Measurements from ENCODE around the gene LATS2.
A peak's percentile ranks its signal among the peaks of the same experiment; 100 is the strongest.
"Not testable (repeated sequence)": the region's sequence is repeated elsewhere in the genome, so short reads cannot be mapped to it uniquely, and the experiment has no call there.

Gene LATS2

DNA sequence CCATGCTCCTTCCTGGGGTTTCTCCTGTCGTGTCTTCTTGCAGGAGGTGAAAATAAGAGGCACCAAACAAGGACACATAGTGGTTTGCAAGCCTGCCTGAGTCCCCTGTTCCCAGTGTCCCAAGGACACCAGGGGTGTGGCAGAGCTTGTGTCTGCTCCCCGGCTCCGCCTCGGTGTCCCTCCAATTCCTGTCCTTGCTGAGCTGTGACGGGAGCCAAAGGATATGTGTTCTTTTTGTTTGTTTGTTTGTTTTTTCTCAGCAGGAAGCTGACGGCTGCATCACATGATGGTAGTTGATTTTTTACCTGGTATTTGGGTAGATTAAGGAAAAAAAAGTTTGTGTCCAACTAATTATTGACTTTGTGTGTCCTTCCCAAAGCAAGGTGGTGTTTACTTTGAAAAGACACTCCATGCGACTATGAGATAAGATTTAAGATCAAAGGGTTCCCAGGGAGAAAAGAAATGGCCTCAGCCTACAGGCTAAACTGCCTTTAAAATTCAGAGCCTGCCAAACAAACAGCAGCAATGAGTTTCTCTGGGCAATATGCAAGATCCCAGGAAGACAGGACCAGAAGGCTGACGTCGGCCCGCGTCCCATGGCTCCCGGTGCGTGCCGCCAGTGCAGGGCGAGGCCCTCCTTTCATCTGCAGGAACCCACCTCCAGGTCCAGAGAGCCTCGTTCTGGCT lies 108.0 kb downstream of the LATS2 start:
- DNase-seq: no peak

DNA sequence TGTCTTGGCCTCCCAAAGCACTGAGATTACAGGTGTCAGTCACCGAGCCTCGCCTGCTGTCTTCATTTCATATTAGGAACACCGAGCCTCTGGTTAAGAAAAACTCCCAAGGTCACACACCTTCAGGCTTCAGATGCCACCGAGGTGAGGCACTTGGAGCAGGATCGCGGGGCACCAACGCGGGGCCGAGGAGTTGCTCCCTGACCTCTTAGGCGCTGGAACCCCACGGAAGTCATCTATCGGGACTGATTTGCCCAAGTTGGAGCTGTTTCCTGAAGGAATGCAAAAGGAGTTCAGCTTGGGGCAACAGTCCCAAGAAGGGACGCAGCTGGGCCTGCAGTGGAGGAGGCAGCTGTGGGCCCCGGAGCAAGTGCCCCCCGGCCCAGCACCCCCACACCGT lies 108.5 kb downstream of the LATS2 start:
- no peak for DNase-seq

DNA sequence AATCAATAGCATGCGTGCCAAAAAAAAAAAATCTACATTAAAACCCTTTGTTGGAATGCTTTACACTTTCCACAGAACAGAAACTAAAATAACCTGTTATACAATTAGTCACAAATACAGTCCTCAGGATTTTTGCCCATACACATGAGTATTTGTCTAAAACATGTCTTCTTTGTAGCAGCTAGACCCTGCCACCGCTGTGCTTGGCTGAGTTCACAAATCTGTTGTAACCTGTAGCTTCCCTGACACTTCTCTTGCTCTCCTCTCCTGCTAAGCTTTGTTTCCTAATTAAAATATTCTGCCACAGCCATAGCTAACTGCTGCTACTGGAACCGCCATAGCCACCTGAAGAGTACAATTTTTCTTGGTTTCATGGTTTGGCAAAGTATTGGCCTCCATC lies 113.4 kb downstream of the LATS2 start:
- DNase-seq: not testable (repeated sequence)

DNA sequence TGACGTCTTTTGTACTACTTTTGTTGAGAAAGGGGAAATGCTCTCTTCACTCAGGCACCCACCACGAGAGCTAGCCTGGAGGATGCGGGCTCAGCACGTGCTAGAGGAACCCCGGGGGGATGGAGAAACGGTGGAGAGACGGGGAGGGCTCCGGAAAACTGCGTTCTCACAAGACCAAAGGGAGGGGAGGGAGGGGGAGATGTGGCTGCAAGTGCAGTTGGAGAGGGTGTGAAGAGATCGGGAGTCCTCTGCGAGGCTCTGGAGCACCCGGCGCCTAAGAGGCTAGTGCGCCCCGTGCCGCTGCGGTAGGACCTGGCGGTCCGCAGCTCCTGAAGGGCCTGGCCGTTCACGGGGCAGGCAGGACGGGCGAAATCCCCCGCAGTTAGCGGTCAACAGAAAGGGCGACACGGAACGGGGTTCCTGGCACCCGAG lies 115.4 kb downstream of the LATS2 start:
- DNase-seq: peak; percentile 23

DNA sequence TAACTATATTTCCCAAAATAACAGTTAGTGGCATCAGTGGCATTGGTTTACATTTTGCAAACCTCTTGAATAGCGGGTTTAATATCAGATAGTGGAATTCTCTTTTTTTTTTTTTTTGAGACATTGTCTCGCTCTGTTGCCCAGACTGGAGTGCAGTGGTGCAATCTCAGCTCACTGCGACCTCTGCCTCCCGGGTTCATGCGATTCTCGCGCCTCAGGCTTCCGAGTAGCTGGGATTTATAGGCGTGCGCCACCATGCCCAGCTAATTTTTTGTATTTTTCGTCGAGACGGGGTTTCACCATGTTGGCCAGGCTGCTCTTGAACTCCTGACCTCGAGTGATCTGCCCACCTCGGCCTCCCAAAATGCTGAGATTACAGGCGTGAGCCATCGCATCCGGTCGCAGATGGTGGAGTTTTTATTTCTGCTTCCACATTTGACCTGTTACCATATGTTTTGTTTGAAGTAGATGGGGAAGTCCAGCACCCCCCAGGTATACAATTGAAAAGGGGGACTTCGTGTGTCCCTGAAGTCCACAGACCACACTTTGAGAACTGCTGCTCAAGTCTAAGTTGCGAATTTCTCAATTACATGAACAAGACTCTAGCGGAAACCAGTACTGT lies 118.3 kb downstream of the LATS2 start:
- no peak for DNase-seq

DNA sequence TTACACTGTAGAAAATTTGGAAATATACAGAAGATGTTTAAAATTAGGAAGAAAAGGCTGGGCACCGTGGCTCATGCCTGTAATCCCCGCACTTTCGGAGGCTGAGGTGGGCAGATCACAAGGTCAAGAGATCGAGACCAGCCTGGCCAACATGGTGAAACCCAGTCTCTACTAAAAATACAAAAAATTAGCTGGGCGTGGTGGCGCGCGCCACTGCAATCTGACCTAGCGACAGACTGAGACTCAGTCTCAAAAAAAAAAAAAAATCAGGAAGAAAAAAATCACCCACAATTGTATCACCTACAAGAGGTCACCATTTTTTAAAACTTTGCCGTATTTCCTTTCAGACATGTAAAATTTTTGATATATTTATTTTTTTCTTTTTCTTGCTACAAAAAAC lies 120.9 kb downstream of the LATS2 start:
- not testable (repeated sequence) for DNase-seq

DNA sequence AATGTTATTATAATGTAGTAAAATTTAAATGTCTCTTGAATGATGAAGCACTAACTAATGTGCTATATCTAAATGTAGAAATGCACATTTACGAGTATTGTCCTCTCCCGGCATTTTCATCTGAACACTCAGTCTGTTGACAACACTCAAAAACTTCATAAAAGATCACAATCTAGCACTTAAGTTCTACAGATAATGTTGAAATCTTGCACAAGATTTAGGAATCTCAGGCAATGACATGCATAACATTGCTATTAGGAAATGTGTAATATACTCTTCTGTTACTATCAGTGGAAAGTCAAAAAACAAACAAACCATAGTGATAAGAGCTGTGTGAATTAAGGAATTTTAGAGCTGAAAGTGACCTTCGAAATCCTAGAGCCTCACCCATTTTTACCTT lies 121.3 kb downstream of the LATS2 start:
- no peak for DNase-seq

DNA sequence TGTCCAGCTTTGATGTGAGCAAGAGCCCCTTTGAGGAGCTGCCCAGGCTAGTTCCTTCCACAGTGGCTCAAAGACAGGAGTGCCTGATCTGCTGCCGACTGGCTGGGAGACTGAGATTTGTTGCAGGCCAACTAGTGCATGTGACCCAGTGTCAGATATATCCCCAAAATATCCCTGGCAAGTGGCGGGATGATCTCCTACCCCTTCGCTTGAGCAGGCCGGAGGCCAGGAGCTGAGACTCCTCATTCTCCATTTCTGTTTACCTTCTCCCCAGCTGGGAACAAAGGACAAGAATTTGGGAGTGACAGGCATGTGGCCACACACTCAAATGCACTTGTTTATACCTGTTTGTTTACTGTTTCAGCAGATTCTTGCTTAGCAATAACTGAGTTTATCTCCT lies 121.7 kb downstream of the LATS2 start:
- DNase-seq: no peak

DNA sequence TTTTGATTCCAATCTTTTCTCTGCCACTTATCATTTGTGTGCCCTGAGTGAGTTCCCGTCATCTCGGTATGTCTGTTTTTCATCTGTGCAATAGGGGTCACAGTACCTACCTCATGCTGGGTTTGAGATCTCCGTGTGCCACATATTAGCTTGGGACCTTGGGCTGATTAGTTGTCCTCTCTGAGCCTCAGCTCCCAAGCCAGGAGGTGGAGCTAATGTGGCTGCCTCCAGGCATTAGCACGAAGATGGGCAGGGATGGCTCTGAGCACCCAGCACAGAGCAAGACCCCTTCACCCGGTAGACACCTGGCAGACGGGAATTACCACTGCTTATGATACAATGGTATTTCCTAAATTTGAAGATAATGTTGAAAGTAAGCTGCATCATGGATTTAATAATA lies 123.1 kb downstream of the LATS2 start:
- DNase-seq: no peak

DNA sequence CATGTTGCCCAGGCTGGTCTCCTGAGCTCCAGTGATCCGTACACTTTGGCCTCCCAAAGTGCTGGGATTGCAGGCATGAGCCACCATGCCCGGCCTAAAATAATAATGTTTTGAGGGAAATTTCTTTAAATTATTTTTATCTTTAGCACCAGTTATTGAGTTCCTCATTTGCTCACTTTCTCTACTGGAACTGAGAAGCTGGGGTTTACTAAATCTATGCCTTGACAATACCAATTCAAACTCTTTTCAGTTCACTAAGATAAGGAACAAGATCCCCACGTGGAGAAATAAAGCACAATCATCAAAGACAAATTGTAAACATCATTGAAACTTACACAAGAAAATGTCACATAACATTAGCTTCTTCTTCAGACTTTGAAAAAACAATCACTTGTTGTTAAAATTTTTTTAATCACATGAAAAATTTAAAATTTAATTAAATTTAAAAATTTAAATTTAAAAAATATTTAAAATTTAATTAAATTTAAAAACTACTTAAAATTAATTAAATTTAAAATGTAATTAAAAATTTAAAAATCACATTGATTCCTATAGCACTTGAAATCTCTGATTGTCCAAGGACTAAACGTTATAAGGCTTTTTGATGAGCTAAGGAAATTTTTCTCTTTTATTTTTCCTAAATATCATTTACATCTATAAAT lies 133.7 kb downstream of the LATS2 start:
- DNase-seq: no peak

DNA sequence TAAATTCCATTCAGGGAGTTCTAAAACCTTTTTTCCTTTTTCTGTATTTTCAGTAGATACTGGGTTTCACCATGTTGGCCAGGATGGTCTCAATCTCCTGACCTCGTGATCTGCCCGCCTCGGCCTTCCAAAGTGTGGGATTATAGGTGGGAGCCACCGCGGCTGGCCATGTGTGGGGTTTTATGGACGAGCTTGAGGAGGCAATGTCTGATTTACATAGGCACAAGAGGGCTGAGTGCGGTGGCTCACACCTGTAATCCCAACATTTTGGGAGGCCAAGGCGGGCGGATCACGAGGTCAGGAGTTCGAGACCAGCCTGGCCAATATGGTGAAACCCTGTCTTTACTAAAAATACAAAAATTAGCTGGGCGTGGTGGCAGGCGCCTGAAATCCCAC lies 136.0 kb downstream of the LATS2 start:
- DNase-seq: not testable (repeated sequence)

DNA sequence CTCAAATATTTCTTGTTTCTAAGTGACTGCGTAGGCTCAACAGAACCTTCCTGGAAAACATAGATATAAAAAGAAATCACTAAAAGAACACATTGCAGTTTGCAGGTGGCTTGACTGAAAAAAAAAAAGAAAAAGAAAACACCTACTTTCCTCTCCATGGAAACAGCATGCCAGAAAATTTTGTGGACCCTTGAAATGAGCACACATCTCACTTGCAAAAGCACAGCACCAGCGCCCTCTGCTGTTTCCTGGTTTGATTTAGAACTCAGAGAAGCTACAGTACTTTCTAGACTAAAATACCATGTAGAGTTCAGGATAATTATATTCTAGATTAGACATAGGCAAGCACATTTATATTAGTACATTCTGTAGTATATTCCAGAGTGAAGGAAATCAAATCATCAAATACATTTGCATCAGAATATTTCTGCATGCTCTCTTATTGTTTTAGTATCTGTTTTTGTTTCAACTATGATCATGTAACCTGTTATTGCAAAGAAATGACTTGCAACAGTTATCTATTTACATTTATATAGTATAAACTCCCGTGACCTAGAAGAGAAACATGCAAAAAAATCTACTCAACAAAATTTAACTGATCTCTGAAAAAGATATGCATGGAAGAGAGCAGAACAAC lies 136.5 kb downstream of the LATS2 start:
- DNase-seq: peak; percentile 95

DNA sequence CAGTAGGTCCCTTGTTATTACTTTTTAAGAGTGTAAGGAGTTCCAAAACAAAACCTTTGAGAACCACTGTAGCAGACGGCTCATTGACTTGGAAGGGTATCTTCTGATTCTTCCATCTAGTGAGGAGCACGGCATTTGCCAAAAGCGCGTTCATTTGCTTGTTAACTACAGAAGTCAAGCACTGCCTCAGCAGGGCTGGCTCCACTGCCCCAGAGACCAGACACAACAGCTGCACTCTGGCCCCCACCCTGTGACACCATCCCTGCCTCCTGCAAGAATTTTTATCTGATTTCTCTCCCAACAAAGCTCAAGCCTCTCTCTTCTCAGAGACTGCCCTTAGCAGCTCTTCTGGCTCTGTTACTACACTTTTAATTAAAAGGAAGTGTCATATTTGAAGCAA lies 138.1 kb downstream of the LATS2 start:
- DNase-seq: no peak
